ENCODE measurements around the gene GLOD5. TPM values are rescaled to one million over a fixed set of nuclear protein-coding genes. Genes with fewer than 3 reads are reported as not detected.

The GLOD5 gene
- total and polyA plus RNA-seq, 2 of the 4 experiments (the other 2 are of a cell fraction) = not detected

- Histone ChIP-seq H2AFZ (replicated peaks; ENCODE audit: low read length, poor library complexity) (no peak overlapping the region), H3K27ac (ENCODE audit: insufficient read depth, low read length) (no peak overlapping the region), H2BK120ac (ENCODE audit: low read depth, low read length) (no peak overlapping the region), H2AK5ac (ENCODE audit: low read depth, low read length) (no peak overlapping the region), H3K4me3 (ENCODE audit: insufficient read depth, low read depth, low read length) (no peak overlapping the region), H3K79me1 (ENCODE audit: low read depth in 1 of 2, low read length in 2 of 2) (peaks cover 0 to 8% of the 10 kb centered on the region in 2 experiments; a peak in 1 of 4 replicates), H2AK9ac (replicated peaks; ENCODE audit: low read depth, low read length, poor library complexity) (no peak overlapping the region), H2BK15ac (ENCODE audit: low read depth, low read length) (no peak overlapping the region), H3K36me3 (ENCODE audit: control insufficient read depth, insufficient read depth, low read length) (peaks cover 2% of the 10 kb centered on the region; the same call in 1 of the 2 replicates), H3K18ac (ENCODE audit: low read depth, low read length) (no peak overlapping the region), H4K5ac (ENCODE audit: low read depth, low read length) (no peak overlapping the region), H3K14ac (replicated peaks; ENCODE audit: low read depth, low read length) (no peak overlapping the region), H4K8ac (ENCODE audit: low read depth in 2 of 2, low read length in 2 of 2) (no peak overlapping the region), H3K23ac (ENCODE audit: low read depth, low read length) (no peak overlapping the region), H4K20me1 (ENCODE audit: insufficient read depth, low read length) (no peaks in the 10 kb centered on the region), H3K4me1 (ENCODE audit: control insufficient read depth, insufficient read depth, low read length) (no peaks in the 10 kb centered on the region), H2BK20ac (ENCODE audit: low read depth, low read length) (no peak overlapping the region), H3K4me2 (ENCODE audit: low read depth, low read length) (no peak overlapping the region), H3K9ac (ENCODE audit: low read depth, low read length) (no peak overlapping the region), H3K56ac (ENCODE audit: extremely low read depth, insufficient read depth, low read length) (no peak overlapping the region), H3K4ac (ENCODE audit: low read depth, low read length) (no peak overlapping the region), H3K9me1 (ENCODE audit: insufficient read depth, low read length) (peaks cover 5% of the 10 kb centered on the region; the same call in 1 of the 2 replicates), H4K91ac (ENCODE audit: insufficient read depth, low read depth, low read length) (no peak overlapping the region), H3K9me3 (ENCODE audit: control insufficient read depth, insufficient read depth, low read length) (no peaks in the 10 kb centered on the region), H3K27me3 (ENCODE audit: control insufficient read depth, insufficient read depth, low read length) (no peaks in the 10 kb centered on the region), H2BK5ac (ENCODE audit: low read depth, low read length, poor library complexity, severe bottlenecking) (no peak overlapping the region)
- dilution Hi-C loops (cut with HindIII; ENCODE audit: low sequenced_read_pairs, unreplicated experiment) (no loop called here), in situ Hi-C loops (cut with MboI; ENCODE audit: low sequenced_read_pairs) (no loop called here), intact Hi-C loops (cut with micrococcal nuclease) (loop anchor here (10.0 kb wide), 1 partner anchor 911 kb away; no protein-coding TSS in a partner anchor)
- no TSS peak for BruUV-seq (replicated peaks)
- WGBS, 2 experiments (ENCODE audit: extremely low coverage in 2 of 2, insufficient read length in 1 of 2) = no CpG with 5 or more reads among the region's 4 CpGs
- DNase-seq (no peak), ATAC-seq (ENCODE audit: low read depth) (no peak)
- POLR2A ChIA-PET (ENCODE audit: unreplicated experiment) = no interaction called here
- TF ChIP-seq POLR2A (IDR thresholded peaks at IDR 0.05; ENCODE audit: low read depth, low read length) = no peak
- TF ChIP-seq USF2 (IDR thresholded peaks at IDR 0.05; ENCODE audit: low read depth, low read length) = no peak
- TF ChIP-seq MAFK (IDR thresholded peaks at IDR 0.05; ENCODE audit: low read depth, low read length) = no peak
- no peak for TF ChIP-seq CTCF (conservative IDR thresholded peaks at IDR 0.05; ENCODE audit: low read depth, low read length)
- TF ChIP-seq MAZ (IDR thresholded peaks at IDR 0.05; ENCODE audit: borderline replicate concordance, low read depth, low read length) = no peak
- no peak for TF ChIP-seq MXI1 (IDR thresholded peaks at IDR 0.05; ENCODE audit: borderline replicate concordance, low read depth, low read length)
- TF ChIP-seq RAD21 (IDR thresholded peaks at IDR 0.05; ENCODE audit: low read length) = no peak
- TF ChIP-seq CHD1 (IDR thresholded peaks at IDR 0.05; ENCODE audit: low read depth, low read length) = no peak
- no peak for TF ChIP-seq FOS (IDR thresholded peaks at IDR 0.05; ENCODE audit: low read depth, low read length)
- no peak for TF ChIP-seq RCOR1 (IDR thresholded peaks at IDR 0.05; ENCODE audit: insufficient replicate concordance, low read length)
- TF ChIP-seq NFE2L2 (IDR thresholded peaks at IDR 0.05; ENCODE audit: low read depth, low read length) = no peak
- CTCF ChIA-PET = no interaction called here
Measured at GRCh38 chrX:48806081-48806480, 44.5 kb downstream of the GLOD5 start.
